KOPT-K1 (cell line): ENCODE results near the gene CPSF3.

ENCODE experiments used
- H3K27ac ChIP-seq: fragments of 200-600 bp; sonication (generic); 2 replicates; pipeline ENCODE4 v1.5.1; 2016; ENCODE audit warnings: antibody characterized with exemption, mild to moderate bottlenecking, low read depth, low read length; ENCODE audit not compliant: poor library complexity, severe bottlenecking
- H3K36me3 ChIP-seq: fragments of 200-600 bp; sonication (generic); 2 replicates; pipeline ENCODE4 v1.5.1; 2017; ENCODE audit warnings: antibody characterized with exemption, mild to moderate bottlenecking, low read length, moderate library complexity; ENCODE audit not compliant: insufficient read depth
- H3K9me3 ChIP-seq: fragments of 200-600 bp; sonication (generic); 2 replicates; pipeline ENCODE4 v1.5.1; 2017; ENCODE audit warnings: antibody characterized with exemption, low read length, mild to moderate bottlenecking; ENCODE audit not compliant: insufficient read depth, poor library complexity, severe bottlenecking

The CPSF3 gene

GRCh38 chr2:9405636-9406035 is 17.8 kb upstream of the CPSF3 start:
- Histone ChIP-seq H3K36me3 (peaks cover 44% of the 10 kb centered on the region), H3K27ac (no peak overlapping the region), H3K9me3 (no peaks in the 10 kb centered on the region)

DNA sequence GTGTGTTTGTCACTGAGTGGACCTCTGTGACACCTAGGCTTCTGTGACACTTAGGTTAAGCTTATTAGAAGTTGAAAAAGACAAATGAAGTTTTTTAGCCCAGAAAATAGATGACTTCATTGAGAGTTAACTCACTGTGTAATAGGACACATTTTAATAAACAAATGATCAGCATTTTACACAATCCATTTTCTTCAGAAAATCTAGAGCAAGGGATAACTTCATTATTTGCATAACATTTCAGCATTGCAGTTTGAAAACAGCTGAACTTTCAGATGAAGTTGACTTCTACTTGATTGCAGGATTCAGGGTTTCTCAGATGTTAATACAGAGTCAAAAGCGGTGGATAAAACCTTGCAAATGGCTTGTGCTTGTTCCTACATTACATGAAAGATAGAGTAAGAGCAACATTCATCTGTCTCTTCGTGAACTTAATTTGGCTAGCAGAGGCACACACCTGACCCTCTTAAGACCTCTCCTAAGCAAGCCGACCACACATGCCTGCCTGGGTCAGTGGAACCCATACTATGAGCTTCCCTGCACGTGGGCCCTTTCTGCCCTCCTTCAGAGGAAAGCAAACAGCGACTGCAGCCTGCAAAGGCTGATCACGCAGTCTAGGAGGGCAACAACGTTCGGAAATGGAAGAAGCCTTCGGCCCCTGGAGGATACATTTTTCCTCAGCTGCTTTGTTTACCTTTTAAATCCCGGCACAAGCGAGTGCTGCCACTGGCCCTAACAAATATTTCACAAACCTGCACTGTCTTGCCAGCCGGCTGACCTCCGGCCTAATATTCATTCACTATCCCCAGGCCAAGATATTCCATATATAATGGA is 16.7 kb upstream of the CPSF3 start:
- Histone ChIP-seq H3K36me3 (peaks cover 55% of the 10 kb centered on the region), H3K9me3 (no peaks in the 10 kb centered on the region), H3K27ac (no peak overlapping the region)

DNA sequence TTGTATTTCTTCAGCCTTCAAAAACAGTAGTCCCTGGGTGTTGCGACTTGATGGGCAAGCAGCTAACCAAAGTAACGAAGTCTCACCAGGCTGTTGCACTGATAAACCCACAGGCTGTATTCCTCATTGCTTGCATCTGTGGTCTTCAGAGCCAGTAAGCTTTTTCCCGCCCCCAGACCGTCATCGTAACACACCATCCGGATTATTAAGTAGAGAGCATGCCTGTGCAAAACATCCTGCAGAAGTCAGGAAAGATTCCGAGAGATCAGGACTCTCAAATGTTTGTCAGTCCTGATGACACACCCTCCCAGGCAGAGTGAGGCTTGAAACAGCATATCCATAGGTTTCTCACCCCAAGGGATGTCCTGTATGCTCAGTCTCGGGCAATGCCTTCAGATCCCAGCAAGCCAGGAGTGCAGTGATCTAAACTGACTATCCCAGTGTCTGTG is 16.1 kb upstream of the CPSF3 start:
- Histone ChIP-seq H3K9me3 (no peaks in the 10 kb centered on the region), H3K36me3 (peaks cover 61% of the 10 kb centered on the region), H3K27ac (no peak overlapping the region)

DNA sequence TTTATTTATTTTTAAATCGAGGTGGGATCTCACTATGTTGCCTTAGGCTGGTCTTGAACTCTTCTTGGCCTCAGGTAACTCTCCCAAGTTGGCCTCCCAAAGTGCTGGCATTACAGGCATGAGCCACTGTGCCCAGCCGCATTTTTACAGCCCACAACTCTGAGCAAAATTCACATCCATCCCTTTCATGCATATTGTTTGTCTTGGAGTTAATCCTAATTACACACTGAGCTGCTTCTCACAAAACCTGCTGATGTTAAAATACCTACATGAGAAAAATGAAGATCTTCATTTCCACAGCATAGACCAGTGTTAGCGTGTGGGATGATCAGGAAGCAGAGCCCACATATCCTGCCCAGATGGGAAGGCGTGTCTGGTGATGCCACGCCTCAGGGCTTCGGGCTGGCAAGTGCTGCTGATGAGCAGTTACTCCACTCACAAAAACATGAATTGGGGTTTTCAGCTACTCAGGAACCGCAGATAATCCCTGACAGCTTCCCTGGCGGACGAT is 14.8 kb upstream of the CPSF3 start:
- Histone ChIP-seq H3K36me3 (peaks cover 72% of the 10 kb centered on the region), H3K27ac (no peak overlapping the region)

GRCh38 chr2:9410108-9410507 is 13.3 kb upstream of the CPSF3 start:
- Histone ChIP-seq H3K36me3 (peaks cover 82% of the 10 kb centered on the region), H3K9me3 (no peaks in the 10 kb centered on the region), H3K27ac (no peak overlapping the region)

More for the DNA sequence above, 14.8 kb upstream of the CPSF3 start:
- H3K9me3 ChIP-seq = no peaks in the 10 kb centered on the region

DNA sequence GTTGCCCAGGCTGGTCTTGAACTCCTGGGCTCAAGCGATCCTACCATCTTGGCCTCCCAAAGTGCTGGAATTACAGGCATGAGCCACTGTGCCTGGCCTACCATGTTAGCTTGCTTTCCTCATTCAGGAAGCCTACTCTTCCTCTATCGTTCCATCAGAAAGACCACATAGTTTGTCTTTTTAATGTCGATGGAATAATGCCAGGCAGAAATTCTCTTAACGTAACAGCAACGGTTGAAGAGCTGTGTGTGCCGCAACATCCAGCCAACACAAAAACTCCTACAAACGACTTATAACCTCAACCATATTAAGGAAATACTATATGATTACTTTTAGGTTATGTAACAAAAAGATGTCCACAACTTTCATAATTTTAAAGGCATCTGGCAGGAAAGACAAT is 10.7 kb upstream of the CPSF3 start:
- H3K9me3 ChIP-seq = no peaks in the 10 kb centered on the region
- H3K27ac ChIP-seq = no peak overlapping the region
- H3K36me3 ChIP-seq = peaks cover 90% of the 10 kb centered on the region

- peaks cover 74% of the 10 kb centered on the region for H3K36me3 ChIP-seq
- H3K27ac ChIP-seq = no peak overlapping the region
- no peaks in the 10 kb centered on the region for H3K9me3 ChIP-seq
Observed at GRCh38 chr2:9415516-9416169, 7.8 kb upstream of the CPSF3 start.

DNA sequence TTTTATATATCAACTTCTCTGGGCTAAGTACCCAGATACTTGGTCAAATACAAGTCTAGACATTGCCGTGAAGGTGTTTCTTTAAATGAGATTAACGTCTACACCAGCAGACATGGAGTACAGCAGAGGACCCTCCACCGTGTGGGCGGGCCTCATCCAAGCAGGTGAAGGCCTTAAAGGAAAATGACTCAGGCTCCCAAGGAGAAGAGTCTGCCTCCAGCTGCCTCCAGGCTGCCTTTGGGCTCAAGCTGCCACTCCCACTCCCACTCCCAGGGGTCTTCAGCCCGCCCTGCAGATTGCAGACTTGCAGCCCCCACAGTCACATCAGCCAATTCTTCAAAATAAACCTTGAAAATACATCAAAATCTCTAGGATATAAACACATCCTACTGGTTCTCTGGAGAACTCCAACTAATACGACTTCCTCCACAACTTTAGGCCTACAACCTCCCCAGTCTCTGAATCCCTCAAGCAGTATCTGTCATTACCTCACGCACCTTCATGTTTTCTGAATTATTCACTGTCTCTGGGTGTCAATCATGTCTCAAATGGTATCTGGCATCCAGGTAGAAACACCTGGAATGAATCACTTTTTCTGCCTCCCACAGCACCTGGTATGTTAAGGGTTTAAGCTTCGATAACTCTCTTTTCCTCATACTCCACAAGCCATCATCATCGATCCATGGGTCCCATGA is 7.0 kb upstream of the CPSF3 start:
- Histone ChIP-seq H3K27ac (no peak overlapping the region), H3K9me3 (no peaks in the 10 kb centered on the region), H3K36me3 (peaks cover 66% of the 10 kb centered on the region)

DNA sequence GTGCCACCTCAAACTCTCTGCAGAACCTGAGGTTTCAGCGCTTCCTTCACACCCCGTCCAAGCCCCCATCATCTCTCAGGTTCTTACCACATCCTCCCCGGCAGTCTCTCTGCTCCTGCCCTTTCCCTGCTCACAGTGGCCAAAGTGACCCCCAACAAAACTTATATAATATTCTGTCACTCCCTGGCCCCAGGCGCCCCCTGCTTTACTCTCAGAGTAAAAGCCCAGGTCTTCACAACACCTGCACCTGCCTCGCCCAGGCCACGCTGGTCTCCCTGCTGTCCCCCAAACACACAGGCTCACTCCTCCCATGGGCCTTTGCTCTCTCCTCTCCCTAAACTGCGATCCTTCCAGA is 6.5 kb upstream of the CPSF3 start:
- Histone ChIP-seq H3K9me3 (no peaks in the 10 kb centered on the region), H3K36me3 (peaks cover 61% of the 10 kb centered on the region), H3K27ac (no peak overlapping the region)

- Histone ChIP-seq H3K36me3 (peaks cover 54% of the 10 kb centered on the region), H3K27ac (no peak overlapping the region), H3K9me3 (no peaks in the 10 kb centered on the region)
Observed at GRCh38 chr2:9417725-9418124, 5.7 kb upstream of the CPSF3 start.

DNA sequence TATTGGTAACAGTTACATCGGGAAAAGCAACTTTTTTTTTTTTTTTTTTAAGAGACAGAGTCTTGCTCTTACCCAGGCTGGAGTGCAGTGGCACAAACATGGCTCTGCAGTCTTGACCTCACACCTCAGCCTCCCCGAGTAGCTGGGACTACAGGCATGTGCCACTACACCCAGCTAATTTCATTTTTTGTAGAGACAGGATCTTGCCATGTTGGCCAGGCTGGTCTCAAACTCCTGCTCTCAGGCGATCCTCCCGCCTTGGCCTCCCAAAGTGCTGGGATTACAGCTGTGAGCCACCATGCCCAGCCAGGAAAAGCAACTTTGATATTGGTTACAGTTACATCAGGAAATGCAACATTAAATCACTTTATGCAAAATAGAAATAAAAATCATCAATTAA is 4.7 kb upstream of the CPSF3 start:
- Histone ChIP-seq H3K9me3 (no peaks in the 10 kb centered on the region), H3K36me3 (peaks cover 46% of the 10 kb centered on the region), H3K27ac (no peak overlapping the region)

- Histone ChIP-seq H3K36me3 (peaks cover 38% of the 10 kb centered on the region), H3K27ac (no peak overlapping the region), H3K9me3 (no peaks in the 10 kb centered on the region)
Observed at GRCh38 chr2:9419541-9419940, 3.9 kb upstream of the CPSF3 start.

DNA sequence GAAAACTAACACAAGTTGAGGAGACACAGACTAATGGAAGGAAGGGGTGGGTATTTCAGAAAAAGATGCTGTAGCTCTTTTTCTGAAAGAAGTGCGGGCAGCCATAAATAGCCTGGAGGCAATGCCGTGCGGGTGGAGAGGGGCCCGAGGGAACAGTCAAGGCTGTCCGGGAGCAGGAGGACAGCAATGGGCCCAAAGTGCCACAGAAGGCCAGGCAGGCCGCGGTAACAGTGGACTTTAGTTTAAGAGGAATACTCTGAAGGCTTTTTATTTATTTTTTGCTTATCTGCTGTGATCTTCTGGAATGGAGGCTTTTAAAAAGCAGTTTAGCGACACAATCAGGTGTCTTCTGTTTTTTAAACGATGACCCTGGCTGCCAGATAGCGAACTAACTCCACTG is 3.0 kb upstream of the CPSF3 start:
- no peaks in the 10 kb centered on the region for H3K9me3 ChIP-seq
- H3K27ac ChIP-seq = no peak overlapping the region
- H3K36me3 ChIP-seq = peaks cover 35% of the 10 kb centered on the region

GRCh38 chr2:9422321-9423099 is 944 bp upstream of the CPSF3 start:
- H3K27ac ChIP-seq = peak overlapping the region; percentile 79
- H3K36me3 ChIP-seq = peaks cover 15% of the 10 kb centered on the region
- H3K9me3 ChIP-seq = no peaks in the 10 kb centered on the region

DNA sequence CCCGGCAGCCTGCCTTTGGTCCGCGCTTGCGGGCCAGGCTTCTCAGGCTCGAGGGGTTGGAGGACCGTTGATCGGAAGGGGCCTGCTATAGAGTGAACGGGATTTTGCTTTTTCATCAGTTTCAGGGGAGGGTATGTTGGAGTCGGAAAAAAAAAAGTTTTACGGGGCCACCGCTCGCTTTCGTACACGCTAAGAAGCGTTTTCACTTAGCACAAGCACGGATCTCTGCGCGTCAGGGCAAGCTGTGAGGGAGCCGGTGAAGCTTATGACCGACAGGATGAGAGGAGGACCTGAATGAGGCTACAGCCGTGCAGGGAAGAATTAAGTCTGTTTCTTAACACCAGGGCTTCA is 443 bp downstream of the CPSF3 start:
- Histone ChIP-seq H3K36me3 (peaks cover 7% of the 10 kb centered on the region), H3K27ac (peak overlapping the region; percentile 79)

More for the DNA sequence above, 443 bp downstream of the CPSF3 start:
- H3K9me3 ChIP-seq = no peaks in the 10 kb centered on the region
